ENCODE results near the gene DALRD3.
A peak's percentile ranks its signal among the peaks of the same experiment; 100 is the strongest.

Gene DALRD3

GRCh38 chr3:49017971-49018706, at the start of gene DALRD3:
DALRD3 (minus strand) TSS chr3:49018580; CDS start chr3:49018564, 16 bp downstream.
- DNase-seq, result peak; percentile 94

- DNase-seq, result no peak
Measured at GRCh38 chr3:49058011-49058410, 39.6 kb upstream of the DALRD3 start.

GRCh38 chr3:49057268-49057667, 38.9 kb upstream of the DALRD3 start:
- no peak for DNase-seq

GRCh38 chr3:49054344-49054862, 36.0 kb upstream of the DALRD3 start:
- DNase-seq, result no peak

GRCh38 chr3:49053543-49053942, 35.2 kb upstream of the DALRD3 start:
- DNase-seq, result no peak

- DNase-seq, result no peak
Measured at GRCh38 chr3:49035281-49035680, 16.9 kb upstream of the DALRD3 start.

- no peak for DNase-seq
Measured at GRCh38 chr3:49034650-49035049, 16.3 kb upstream of the DALRD3 start.

GRCh38 chr3:49032646-49033304, 14.4 kb upstream of the DALRD3 start:
- no peak for DNase-seq

- DNase-seq, result no peak
Measured at GRCh38 chr3:49030321-49030720, 11.9 kb upstream of the DALRD3 start.

GRCh38 chr3:49029563-49029884, 11.1 kb upstream of the DALRD3 start:
- no peak for DNase-seq

GRCh38 chr3:49028673-49029562, 10.5 kb upstream of the DALRD3 start, which contains the start of gene IMPDH2:
IMPDH2 (minus strand) TSS chr3:49029398; CDS start chr3:49029350, 48 bp downstream.
- DNase-seq, result peak; percentile 92

- DNase-seq, result no peak
Measured at GRCh38 chr3:49028298-49028672, 9.9 kb upstream of the DALRD3 start.

GRCh38 chr3:49027634-49028033, 9.3 kb upstream of the DALRD3 start:
- DNase-seq, result no peak

GRCh38 chr3:49026536-49026935, 8.2 kb upstream of the DALRD3 start:
- no peak for DNase-seq

GRCh38 chr3:49025793-49026520, 7.6 kb upstream of the DALRD3 start:
- DNase-seq, result no peak

- DNase-seq, result no peak
Measured at GRCh38 chr3:49025005-49025792, 6.8 kb upstream of the DALRD3 start.

GRCh38 chr3:49024449-49024848, 6.1 kb upstream of the DALRD3 start:
- DNase-seq, result no peak

GRCh38 chr3:49023775-49024174, 5.4 kb upstream of the DALRD3 start:
- no peak for DNase-seq

- DNase-seq, result peak; percentile 53
Measured at GRCh38 chr3:49022688-49023171, 4.3 kb upstream of the DALRD3 start.

GRCh38 chr3:49021813-49022687, 3.7 kb upstream of the DALRD3 start, which contains the start of gene NDUFAF3:
NDUFAF3 (plus strand) TSS chr3:49022121; CDS start chr3:49022145, 24 bp downstream.
- DNase-seq, result peak; percentile 99
